Suprapubic skin (tissue), 4 donors: ENCODE data around the gene CEP131.

Experiments
- POLR2A ChIP-seq, 2 donors: fragments of 450-650 bp; IDR thresholded peaks; one replicate each; pipeline ENCODE4 v1.6.1; 2017; ENCODE audit warnings: antibody characterized with exemption in 2 of 2, mild to moderate bottlenecking in 2 of 2, moderate library complexity in 2 of 2
- POLR2AphosphoS5 ChIP-seq, 3 donors: sonication (generic); formaldehyde crosslinking; IDR thresholded peaks; one replicate each; pipeline ENCODE4 v1.6.1; 2017; ENCODE audit warnings: antibody characterized with exemption in 3 of 3
- TF ChIP-seq, protein P1 (sequence below), 2 donors: fragments of 200-600 bp in 1 of 2; fragments of 450-650 bp in 1 of 2; sonication (generic) in 1 of 2; IDR thresholded peaks; one replicate each; pipeline ENCODE4 v1.5.1; 2016 to 2019; ENCODE audit warnings: antibody characterized with exemption in 2 of 2, mild to moderate bottlenecking in 1 of 2, moderate library complexity in 1 of 2

DNA sequence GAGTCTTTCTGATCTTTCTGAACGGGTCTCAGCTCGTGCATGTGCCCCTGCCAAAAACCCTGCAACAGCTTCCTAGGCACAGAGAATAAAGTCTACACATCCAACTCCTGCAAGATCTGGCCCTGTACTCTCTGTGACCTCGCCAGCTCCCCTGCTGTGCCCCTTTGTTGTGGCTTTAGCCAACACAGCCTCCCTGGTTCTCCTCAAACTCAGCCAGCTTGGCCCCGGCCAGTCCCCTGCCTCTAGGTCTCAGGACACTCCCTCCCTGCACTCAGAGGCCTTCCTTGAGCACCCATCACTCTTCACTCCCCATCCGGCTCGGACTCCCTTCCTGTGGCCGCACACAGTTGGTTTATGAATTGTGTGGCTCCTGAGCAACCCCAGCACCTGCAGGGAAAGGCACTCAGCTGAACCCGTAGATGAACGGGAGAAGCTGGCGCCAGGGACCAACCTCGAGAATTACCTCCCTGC, 1.4 kb downstream of the CEP131 start:
- TF ChIP-seq, protein P1, sequence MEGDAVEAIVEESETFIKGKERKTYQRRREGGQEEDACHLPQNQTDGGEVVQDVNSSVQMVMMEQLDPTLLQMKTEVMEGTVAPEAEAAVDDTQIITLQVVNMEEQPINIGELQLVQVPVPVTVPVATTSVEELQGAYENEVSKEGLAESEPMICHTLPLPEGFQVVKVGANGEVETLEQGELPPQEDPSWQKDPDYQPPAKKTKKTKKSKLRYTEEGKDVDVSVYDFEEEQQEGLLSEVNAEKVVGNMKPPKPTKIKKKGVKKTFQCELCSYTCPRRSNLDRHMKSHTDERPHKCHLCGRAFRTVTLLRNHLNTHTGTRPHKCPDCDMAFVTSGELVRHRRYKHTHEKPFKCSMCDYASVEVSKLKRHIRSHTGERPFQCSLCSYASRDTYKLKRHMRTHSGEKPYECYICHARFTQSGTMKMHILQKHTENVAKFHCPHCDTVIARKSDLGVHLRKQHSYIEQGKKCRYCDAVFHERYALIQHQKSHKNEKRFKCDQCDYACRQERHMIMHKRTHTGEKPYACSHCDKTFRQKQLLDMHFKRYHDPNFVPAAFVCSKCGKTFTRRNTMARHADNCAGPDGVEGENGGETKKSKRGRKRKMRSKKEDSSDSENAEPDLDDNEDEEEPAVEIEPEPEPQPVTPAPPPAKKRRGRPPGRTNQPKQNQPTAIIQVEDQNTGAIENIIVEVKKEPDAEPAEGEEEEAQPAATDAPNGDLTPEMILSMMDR (IDR thresholded peaks at IDR 0.05) = no peak
- TF ChIP-seq POLR2AphosphoS5 (IDR thresholded peaks at IDR 0.05) (no peak), POLR2A (IDR thresholded peaks at IDR 0.05) (no peak)
